ENCODE results near the gene HES5. TPM values are rescaled to one million over a fixed set of nuclear protein-coding genes. Genes with fewer than 3 reads are reported as not detected.

The HES5 gene
- total and polyA plus RNA-seq, 2 of the 13 experiments (the other 11 are each of a cell fraction or from before 2014, with no cell fraction given): not detected

DNA sequence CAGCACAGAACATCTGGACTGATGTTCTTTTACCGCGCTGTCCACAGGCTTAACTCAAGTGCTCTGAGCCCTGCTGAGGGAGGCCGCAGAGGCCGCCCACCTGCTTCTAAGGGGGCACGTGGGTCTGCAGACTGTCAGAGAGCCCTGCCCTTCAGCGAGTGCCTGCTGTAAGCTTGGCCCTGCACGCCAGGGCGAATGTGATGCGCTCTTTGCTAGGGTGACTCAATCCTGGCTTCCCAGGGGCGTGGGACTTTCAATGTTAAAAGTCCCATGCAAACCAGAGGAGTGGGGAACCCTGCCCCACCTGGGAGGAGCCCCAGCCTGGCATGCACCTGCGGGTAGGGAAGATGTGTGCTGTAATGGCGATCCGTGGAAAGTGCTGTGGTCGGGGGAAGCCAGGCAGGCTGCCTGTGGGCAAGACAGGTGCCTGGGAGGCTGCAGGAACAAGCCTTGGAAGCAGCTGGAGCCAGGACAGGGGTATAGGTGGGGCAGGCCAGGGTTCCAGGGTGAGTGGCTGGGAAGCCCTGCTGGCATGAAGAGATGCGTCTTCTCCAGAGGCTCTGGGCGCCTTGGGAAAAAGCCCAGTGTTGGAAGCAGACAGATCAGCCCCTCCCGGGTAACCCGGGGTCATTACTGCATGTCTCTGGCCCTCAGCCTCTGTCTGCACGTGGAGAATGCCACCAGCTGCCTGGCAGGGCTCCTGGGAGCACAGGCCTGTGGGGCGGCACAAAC is 3.1 kb downstream of the HES5 start:
- H3K4me1 ChIP-seq (ENCODE audit: insufficient read depth, low read length): peaks cover 65% of the 10 kb centered on the region
- no TSS peak for BruUV-seq (replicated peaks)
- TF ChIP-seq ZNF556 (CRISPR knock-in tag; IDR thresholded peaks at IDR 0.05; ENCODE audit: borderline replicate concordance) (0 out of 2 replicates have a peak, but pooled peaks have one; percentile 32), NONO (IDR thresholded peaks at IDR 0.05) (no peak), NONO (CRISPR knock-in tag; conservative IDR thresholded peaks at IDR 0.05) (0 out of 2 replicates have a peak, but pooled peaks have one; percentile 25), TBX2 (CRISPR knock-in tag; IDR thresholded peaks at IDR 0.05; ENCODE audit: borderline replicate concordance) (peak; percentile 24; the same call in 1 of the 2 replicates), RXRA (CRISPR knock-in tag; IDR thresholded peaks at IDR 0.05) (peak; percentile 37; the same call in 1 of the 2 replicates), ZNF12 (CRISPR knock-in tag; IDR thresholded peaks at IDR 0.05) (no peak), TCF7L2 (IDR thresholded peaks at IDR 0.05; ENCODE audit: low read depth, low read length) (no peak), MXI1 (IDR thresholded peaks at IDR 0.05; ENCODE audit: borderline replicate concordance, low read depth, low read length) (peak; percentile 58; the same call in 1 of the 3 replicates), ZFP36L2 (CRISPR knock-in tag; IDR thresholded peaks at IDR 0.05) (no peak), HNRNPL (IDR thresholded peaks at IDR 0.05; ENCODE audit: low read depth, low read length) (0 out of 2 replicates have a peak, but pooled peaks have one; percentile 24), TSC22D2 (CRISPR knock-in tag; IDR thresholded peaks at IDR 0.05; ENCODE audit: borderline replicate concordance) (0 out of 2 replicates have a peak, but pooled peaks have one; percentile 15), HMG20B (CRISPR knock-in tag; conservative IDR thresholded peaks at IDR 0.05) (no peak), MTA1 (CRISPR knock-in tag; IDR thresholded peaks at IDR 0.05; ENCODE audit: borderline replicate concordance) (0 out of 2 replicates have a peak, but pooled peaks have one; percentile 40)
- TF ChIP-seq, protein P1, sequence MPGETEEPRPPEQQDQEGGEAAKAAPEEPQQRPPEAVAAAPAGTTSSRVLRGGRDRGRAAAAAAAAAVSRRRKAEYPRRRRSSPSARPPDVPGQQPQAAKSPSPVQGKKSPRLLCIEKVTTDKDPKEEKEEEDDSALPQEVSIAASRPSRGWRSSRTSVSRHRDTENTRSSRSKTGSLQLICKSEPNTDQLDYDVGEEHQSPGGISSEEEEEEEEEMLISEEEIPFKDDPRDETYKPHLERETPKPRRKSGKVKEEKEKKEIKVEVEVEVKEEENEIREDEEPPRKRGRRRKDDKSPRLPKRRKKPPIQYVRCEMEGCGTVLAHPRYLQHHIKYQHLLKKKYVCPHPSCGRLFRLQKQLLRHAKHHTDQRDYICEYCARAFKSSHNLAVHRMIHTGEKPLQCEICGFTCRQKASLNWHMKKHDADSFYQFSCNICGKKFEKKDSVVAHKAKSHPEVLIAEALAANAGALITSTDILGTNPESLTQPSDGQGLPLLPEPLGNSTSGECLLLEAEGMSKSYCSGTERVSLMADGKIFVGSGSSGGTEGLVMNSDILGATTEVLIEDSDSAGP (CRISPR knock-in tag; IDR thresholded peaks at IDR 0.05; ENCODE audit: borderline replicate concordance): 0 out of 2 replicates have a peak, but pooled peaks have one; percentile 38
- TF ChIP-seq, protein P2, sequence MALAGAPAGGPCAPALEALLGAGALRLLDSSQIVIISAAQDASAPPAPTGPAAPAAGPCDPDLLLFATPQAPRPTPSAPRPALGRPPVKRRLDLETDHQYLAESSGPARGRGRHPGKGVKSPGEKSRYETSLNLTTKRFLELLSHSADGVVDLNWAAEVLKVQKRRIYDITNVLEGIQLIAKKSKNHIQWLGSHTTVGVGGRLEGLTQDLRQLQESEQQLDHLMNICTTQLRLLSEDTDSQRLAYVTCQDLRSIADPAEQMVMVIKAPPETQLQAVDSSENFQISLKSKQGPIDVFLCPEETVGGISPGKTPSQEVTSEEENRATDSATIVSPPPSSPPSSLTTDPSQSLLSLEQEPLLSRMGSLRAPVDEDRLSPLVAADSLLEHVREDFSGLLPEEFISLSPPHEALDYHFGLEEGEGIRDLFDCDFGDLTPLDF (CRISPR knock-in tag; IDR thresholded peaks at IDR 0.05): no peak
- TF ChIP-seq, protein P3, sequence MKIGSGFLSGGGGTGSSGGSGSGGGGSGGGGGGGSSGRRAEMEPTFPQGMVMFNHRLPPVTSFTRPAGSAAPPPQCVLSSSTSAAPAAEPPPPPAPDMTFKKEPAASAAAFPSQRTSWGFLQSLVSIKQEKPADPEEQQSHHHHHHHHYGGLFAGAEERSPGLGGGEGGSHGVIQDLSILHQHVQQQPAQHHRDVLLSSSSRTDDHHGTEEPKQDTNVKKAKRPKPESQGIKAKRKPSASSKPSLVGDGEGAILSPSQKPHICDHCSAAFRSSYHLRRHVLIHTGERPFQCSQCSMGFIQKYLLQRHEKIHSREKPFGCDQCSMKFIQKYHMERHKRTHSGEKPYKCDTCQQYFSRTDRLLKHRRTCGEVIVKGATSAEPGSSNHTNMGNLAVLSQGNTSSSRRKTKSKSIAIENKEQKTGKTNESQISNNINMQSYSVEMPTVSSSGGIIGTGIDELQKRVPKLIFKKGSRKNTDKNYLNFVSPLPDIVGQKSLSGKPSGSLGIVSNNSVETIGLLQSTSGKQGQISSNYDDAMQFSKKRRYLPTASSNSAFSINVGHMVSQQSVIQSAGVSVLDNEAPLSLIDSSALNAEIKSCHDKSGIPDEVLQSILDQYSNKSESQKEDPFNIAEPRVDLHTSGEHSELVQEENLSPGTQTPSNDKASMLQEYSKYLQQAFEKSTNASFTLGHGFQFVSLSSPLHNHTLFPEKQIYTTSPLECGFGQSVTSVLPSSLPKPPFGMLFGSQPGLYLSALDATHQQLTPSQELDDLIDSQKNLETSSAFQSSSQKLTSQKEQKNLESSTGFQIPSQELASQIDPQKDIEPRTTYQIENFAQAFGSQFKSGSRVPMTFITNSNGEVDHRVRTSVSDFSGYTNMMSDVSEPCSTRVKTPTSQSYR (CRISPR knock-in tag; IDR thresholded peaks at IDR 0.05; ENCODE audit: borderline replicate concordance): peak; percentile 2; the same call in 1 of the 2 replicates
- TF ChIP-seq, protein P4, sequence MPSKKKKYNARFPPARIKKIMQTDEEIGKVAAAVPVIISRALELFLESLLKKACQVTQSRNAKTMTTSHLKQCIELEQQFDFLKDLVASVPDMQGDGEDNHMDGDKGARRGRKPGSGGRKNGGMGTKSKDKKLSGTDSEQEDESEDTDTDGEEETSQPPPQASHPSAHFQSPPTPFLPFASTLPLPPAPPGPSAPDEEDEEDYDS (CRISPR knock-in tag; IDR thresholded peaks at IDR 0.05): 0 out of 2 replicates have a peak, but pooled peaks have one; percentile 4

More for the DNA sequence above, 3.1 kb downstream of the HES5 start:
- peaks cover 29% of the 10 kb centered on the region for H4K20me1 ChIP-seq (ENCODE audit: insufficient read depth, low read length)
- ChIA-PET CTCF (ENCODE audit: low intra/inter-chr PET ratio, low total read pairs) (interaction anchor here (1.5 kb wide), 1 partner anchor 113 kb away, joined by 5 read pairs; no protein-coding TSS in a partner anchor), POLR2A (interaction anchor here (0.9 to 3.9 kb wide), 12 partner anchors 8 to 136 kb away, joined by 3 to 38 read pairs (median 4); partner anchors contain the start of genes MORN1, PEX10, RER1 and TNFRSF14)
- FAIRE-seq (no peak), DNase-seq (ENCODE audit: low spot score) (no peak), ATAC-seq (peak; percentile 6)
- intact Hi-C loops (cut with micrococcal nuclease; ENCODE audit: unreplicated experiment): loop anchor here (2.0 kb wide), 1 partner anchor 20 kb away; no protein-coding TSS in a partner anchor
- H3K4me2 ChIP-seq (ENCODE audit: low read depth, low read length): peak overlapping the region; percentile 88
- H3K9me3 ChIP-seq (ENCODE audit: low read length): no peaks in the 10 kb centered on the region
- peak overlapping the region; percentile 42; the same call in 1 of the 2 replicates for H3K9ac ChIP-seq (ENCODE audit: insufficient read depth, low read depth, low read length)
- peaks cover 12 to 45% of the 10 kb centered on the region in 2 experiments for H3K27me3 ChIP-seq (ENCODE audit: control insufficient read depth in 1 of 2, insufficient read depth in 2 of 2, low read length in 2 of 2)
- peak overlapping the region; percentile 64 to 96 (median 69) for H3K4me3 ChIP-seq (replicated peaks in 1 of 3; ENCODE audit: insufficient read depth in 1 of 3, low read depth in 2 of 3, low read length in 3 of 3)
- peaks cover 35% of the 10 kb centered on the region for H3K79me2 ChIP-seq (ENCODE audit: insufficient read depth, low read length)
- H3K36me3 ChIP-seq (replicated peaks in 1 of 2; ENCODE audit: control insufficient read depth in 1 of 2, insufficient read depth in 2 of 2, low read length in 2 of 2): peaks cover 1 to 2% of the 10 kb centered on the region in 2 experiments; a peak in 2 of 5 replicates
- H3K27ac ChIP-seq (ENCODE audit: extremely low read length, insufficient read depth, low read length): no peak overlapping the region
- WGBS (ENCODE audit: low lambda C conversion rate): 5% methylated on average over 10 of the region's 20 CpGs
- H2AFZ ChIP-seq (ENCODE audit: low read length): no peak overlapping the region
- in situ Hi-C loops (cut with HindIII; ENCODE audit: extremely low pct_ligation_motif_present, low pct_unique_long_range_greater_than_20kb): no loop called here

Data from HepG2 (cell line).